ENCODE measurements around the gene EFCAB11.

EFCAB11 gene

GRCh38 chr14:89954070-89955021 lies at the start of gene EFCAB11:
EFCAB11 (minus strand) TSS chr14:89954730; CDS start chr14:89954660, 70 bp downstream.
- DNase-seq (ENCODE audit: low read depth), result peak; percentile 99
- peak within 1 kb of the TSS; percentile 89 for H3K4me3 ChIP-seq (ENCODE audit: low read length)
- TF ChIP-seq, protein P1, sequence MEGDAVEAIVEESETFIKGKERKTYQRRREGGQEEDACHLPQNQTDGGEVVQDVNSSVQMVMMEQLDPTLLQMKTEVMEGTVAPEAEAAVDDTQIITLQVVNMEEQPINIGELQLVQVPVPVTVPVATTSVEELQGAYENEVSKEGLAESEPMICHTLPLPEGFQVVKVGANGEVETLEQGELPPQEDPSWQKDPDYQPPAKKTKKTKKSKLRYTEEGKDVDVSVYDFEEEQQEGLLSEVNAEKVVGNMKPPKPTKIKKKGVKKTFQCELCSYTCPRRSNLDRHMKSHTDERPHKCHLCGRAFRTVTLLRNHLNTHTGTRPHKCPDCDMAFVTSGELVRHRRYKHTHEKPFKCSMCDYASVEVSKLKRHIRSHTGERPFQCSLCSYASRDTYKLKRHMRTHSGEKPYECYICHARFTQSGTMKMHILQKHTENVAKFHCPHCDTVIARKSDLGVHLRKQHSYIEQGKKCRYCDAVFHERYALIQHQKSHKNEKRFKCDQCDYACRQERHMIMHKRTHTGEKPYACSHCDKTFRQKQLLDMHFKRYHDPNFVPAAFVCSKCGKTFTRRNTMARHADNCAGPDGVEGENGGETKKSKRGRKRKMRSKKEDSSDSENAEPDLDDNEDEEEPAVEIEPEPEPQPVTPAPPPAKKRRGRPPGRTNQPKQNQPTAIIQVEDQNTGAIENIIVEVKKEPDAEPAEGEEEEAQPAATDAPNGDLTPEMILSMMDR (IDR thresholded peaks at IDR 0.05; ENCODE audit: insufficient read depth, low read depth, low read length, missing control alignments), result peak; percentile 6

DNA sequence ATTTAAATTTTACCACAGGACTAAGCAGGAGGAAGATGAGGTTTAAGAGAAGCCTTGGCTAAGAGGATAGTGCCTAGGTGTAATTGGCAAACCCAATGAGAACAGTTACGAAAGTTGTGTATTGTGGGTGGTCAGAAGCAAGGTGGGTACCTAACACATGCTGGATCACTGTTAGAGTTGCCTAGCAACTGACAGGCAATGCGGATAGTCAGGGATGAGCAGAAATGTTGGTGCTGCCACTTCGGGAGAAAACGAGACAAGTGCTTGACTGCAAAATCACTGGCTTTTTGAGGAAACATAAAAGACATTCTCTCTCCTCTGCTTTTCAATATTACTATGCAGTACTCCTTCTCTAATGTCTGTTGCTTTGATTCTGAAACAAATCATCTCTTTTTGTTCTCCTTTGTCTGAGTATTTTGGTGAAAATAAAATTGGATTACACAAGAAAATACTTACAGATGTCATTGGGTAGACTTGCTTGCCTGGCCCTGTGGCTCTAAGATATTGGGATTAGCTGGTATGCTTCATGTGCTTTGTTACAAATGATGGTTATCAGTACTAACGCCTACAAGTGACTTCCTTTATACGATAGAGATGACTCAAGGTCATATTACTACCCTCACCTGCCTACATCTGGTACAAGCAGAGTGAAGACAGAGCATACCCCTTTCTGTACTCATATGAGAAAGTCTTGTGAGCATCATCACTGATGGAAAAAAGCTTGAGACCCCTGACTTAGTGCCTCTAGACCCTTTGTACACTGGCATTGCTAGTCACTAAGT lies 49.2 kb upstream of the EFCAB11 start:
- no peak for DNase-seq (ENCODE audit: low read depth)
- TF ChIP-seq, protein P1 (IDR thresholded peaks at IDR 0.05; ENCODE audit: insufficient read depth, low read depth, low read length, missing control alignments), result no peak
- no peak overlapping the region for H3K4me3 ChIP-seq (ENCODE audit: low read length)

DNA sequence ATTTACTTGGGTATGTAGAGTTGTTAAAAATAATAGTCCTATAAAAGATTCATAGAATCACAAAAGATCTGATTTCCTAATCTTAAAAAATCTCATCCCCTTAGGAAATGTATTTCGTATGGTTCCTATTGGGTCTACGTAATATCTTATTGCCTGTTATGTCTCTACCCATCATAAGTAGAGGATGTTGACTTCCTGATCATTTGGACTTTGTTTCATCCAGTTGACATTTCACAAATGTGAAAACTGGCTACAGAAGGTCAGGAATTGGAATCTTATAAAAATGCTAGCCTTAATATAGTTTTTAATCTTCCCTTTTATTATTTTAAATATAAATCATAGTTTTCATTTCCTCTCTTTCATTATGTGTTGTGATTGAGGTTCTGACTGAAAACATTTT lies 46.4 kb upstream of the EFCAB11 start:
- H3K4me3 ChIP-seq (ENCODE audit: low read length), result no peak overlapping the region
- no peak for DNase-seq (ENCODE audit: low read depth)

GRCh38 chr14:89996963-89997362 lies 42.4 kb upstream of the EFCAB11 start:
- H3K4me3 ChIP-seq (ENCODE audit: low read length), result no peak overlapping the region
- DNase-seq (ENCODE audit: low read depth), result no peak
- TF ChIP-seq, protein P1 (IDR thresholded peaks at IDR 0.05; ENCODE audit: insufficient read depth, low read depth, low read length, missing control alignments), result no peak

More for the DNA sequence above, 46.4 kb upstream of the EFCAB11 start:
- TF ChIP-seq, protein P1 (IDR thresholded peaks at IDR 0.05; ENCODE audit: insufficient read depth, low read depth, low read length, missing control alignments), result no peak

- TF ChIP-seq, protein P1 (IDR thresholded peaks at IDR 0.05; ENCODE audit: insufficient read depth, low read depth, low read length, missing control alignments), result no peak
- no peak for DNase-seq (ENCODE audit: low read depth)
These were observed 37.7 kb upstream of the EFCAB11 start for GRCh38 chr14:89992273-89992672.

GRCh38 chr14:89990623-89991275 lies 36.2 kb upstream of the EFCAB11 start:
- DNase-seq (ENCODE audit: low read depth), result no peak
- no peak overlapping the region for H3K4me3 ChIP-seq (ENCODE audit: low read length)
- TF ChIP-seq, protein P1 (IDR thresholded peaks at IDR 0.05; ENCODE audit: insufficient read depth, low read depth, low read length, missing control alignments), result no peak

More at GRCh38 chr14:89992273-89992672, 37.7 kb upstream of the EFCAB11 start:
- H3K4me3 ChIP-seq (ENCODE audit: low read length), result no peak overlapping the region

Measured in epithelial cell of esophagus (primary cell).